ENCODE results near the gene CSKMT. TPM values are rescaled to one million over a fixed set of nuclear protein-coding genes. Genes with fewer than 3 reads are reported as not detected.
A peak's percentile ranks its signal among the peaks of the same experiment; 100 is the strongest.
"Not testable (repeated sequence)": the region's sequence is repeated elsewhere in the genome, so short reads cannot be mapped to it uniquely, and the experiment has no call there.

CSKMT gene
- polyA plus RNA-seq, 3 donors from 2014 or later: 2.1 to 4.4 TPM; not detected in 1

GRCh38 chr11:62666259-62666926, 1.3 kb downstream of the CSKMT start:
- Mint-ChIP-seq H3K4me1 (peaks cover 46 to 65% of the 10 kb centered on the region in 2 donors), H3K36me3 (peaks cover 3 to 9% (median 3%) of the 10 kb centered on the region in 3 donors), H3K4me3 (peak overlapping the region; percentile 62 to 95 (median 90)), H3K9me3 (no peaks in the 10 kb centered on the region), H3K27ac (peak overlapping the region in 4 of 6 donors; percentile 66 to 94 (median 90)), H3K27me3 (ENCODE audit: low read depth in 3 of 3) (peaks cover 10 to 15% (median 14%) of the 10 kb centered on the region in 3 donors)
- no peak for DNase-seq

DNA sequence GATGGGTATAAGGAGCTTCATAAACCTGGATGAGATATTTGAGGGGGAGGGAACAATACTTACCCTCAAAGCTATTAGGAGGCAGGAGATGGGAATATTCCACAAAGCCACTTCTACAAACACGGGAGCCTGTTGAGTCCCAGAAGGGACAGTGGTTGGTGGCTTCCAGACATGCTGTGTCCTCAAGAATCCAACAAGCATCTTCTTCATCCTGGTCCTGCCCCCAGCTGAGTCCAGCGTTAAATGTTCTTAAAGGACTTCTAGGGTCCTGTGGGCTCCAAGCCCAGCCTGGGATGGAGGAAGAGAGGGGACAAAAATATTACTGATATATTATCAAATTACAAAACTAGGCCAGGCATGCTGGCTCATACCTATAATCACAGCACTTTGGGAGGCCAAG, 2.3 kb downstream of the CSKMT start:
- Mint-ChIP-seq H3K27me3 (ENCODE audit: low read depth in 3 of 3) (peaks cover 11 to 23% (median 22%) of the 10 kb centered on the region in 3 donors), H3K9me3 (no peaks in the 10 kb centered on the region), H3K4me1 (peaks cover 55 to 74% of the 10 kb centered on the region in 2 donors), H3K36me3 (peaks cover 3 to 9% (median 3%) of the 10 kb centered on the region in 3 donors), H3K27ac (peak overlapping the region in 2 of 6 donors; percentile 40 to 55), H3K4me3 (peak overlapping the region in 2 of 5 donors; percentile 12 to 72)
- no peak for DNase-seq

DNA sequence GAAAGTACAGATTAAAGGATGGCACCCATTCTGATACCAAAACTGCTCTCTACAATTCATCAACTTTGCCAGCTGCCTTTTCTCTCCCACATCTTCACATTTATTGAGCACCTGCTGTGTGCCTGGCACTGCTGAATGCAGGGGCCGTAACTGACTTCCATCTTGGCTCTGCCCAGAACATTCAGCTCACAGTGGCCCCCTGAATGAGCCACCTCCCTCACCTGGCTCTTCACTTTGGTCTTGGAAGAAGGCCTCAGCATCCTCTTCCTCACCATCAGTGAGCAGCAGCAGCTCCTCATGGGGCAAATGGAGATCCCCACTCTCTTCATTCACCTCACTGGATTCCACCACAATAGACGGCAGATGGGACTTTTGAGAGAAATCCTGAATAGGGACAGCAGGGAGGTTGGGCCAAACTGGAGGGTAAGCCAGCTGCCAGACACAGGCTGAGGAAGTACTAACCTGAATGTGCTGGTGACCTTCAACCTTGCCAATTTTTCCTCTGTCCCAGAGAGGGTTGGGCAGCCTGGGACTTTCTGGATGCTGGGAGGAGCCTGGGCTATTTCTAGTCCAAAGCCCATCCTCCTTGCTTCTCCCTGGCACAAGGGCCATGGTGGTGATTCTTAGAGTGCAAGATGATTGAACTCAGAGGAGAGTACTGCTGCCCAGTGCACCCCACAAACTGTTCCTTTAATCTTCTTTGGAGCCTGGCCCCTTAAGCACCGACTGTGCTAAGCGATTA, 4.5 kb downstream of the CSKMT start:
- Mint-ChIP-seq H3K4me1 (peaks cover 52 to 58% of the 10 kb centered on the region in 2 donors), H3K27ac (peak overlapping the region in 5 of 6 donors; percentile 46 to 92 (median 76)), H3K27me3 (ENCODE audit: low read depth in 3 of 3) (peaks cover 9 to 23% (median 23%) of the 10 kb centered on the region in 3 donors), H3K36me3 (peaks cover under 1% of the 10 kb centered on the region in 3 donors), H3K9me3 (no peaks in the 10 kb centered on the region), H3K4me3 (peak overlapping the region; percentile 97 to 100 (median 100))
- DNase-seq: no peak

- Mint-ChIP-seq H3K27ac (peak overlapping the region; percentile 92 to 98 (median 96)), H3K36me3 (peaks cover 4 to 5% (median 4%) of the 10 kb centered on the region in 3 donors), H3K9me3 (no peaks in the 10 kb centered on the region), H3K4me3 (peak overlapping the region; percentile 97 to 100 (median 100)), H3K4me1 (peaks cover 45 to 51% of the 10 kb centered on the region in 2 donors), H3K27me3 (ENCODE audit: low read depth in 3 of 3) (peaks cover 3 to 15% (median 13%) of the 10 kb centered on the region in 3 donors)
- DNase-seq: no peak
Measured at GRCh38 chr11:62671236-62671607, 6.1 kb downstream of the CSKMT start.

DNA sequence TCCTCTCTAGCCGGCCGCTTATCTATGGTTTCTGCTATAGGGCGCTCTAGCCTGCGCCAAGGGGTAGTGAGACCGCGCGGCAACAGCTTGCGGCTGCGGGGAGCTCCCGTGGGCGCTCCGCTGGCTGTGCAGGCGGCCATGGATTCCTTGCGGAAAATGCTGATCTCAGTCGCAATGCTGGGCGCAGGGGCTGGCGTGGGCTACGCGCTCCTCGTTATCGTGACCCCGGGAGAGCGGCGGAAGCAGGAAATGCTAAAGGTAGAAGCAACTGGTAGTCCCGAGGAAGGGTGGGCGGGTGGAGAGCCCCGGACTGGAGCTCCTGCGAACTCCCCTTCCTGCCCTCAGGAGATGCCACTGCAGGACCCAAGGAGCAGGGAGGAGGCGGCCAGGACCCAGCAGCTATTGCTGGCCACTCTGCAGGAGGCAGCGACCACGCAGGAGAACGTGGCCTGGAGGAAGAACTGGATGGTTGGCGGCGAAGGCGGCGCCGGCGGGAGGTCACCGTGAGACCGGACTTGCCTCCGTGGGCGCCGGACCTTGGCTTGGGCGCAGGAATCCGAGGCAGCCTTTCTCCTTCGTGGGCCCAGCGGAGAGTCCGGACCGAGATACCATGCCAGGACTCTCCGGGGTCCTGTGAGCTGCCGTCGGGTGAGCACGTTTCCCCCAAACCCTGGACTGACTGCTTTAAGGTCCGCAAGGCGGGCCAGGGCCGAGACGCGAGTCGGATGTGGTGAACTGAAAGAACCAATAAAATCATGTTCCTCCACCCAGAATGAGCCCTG, 6.7 kb downstream of the CSKMT start, which contains the start of the genes LBHD1 and UQCC3:
LBHD1 (minus strand) TSS at position 660 of the 782 bp plus-strand sequence. CDS start 2,236 bp downstream, outside the sequence.
UQCC3 (plus strand) TSS at position 66 of the 782 bp plus-strand sequence; CDS start at position 139, 73 bp downstream.
- peak within 1 kb of the TSS; percentile 97 to 100 (median 100) for H3K4me3 Mint-ChIP-seq
- peaks cover 43 to 51% of the 10 kb centered on the region in 2 donors for H3K4me1 Mint-ChIP-seq
- H3K9me3 Mint-ChIP-seq: no peaks in the 10 kb centered on the region
- peak within 1 kb of the TSS; percentile 92 to 98 (median 96) for H3K27ac Mint-ChIP-seq
- H3K27me3 Mint-ChIP-seq (ENCODE audit: low read depth in 3 of 3): peaks cover 3 to 12% (median 11%) of the 10 kb centered on the region in 3 donors
- H3K36me3 Mint-ChIP-seq: peaks cover 4 to 7% (median 4%) of the 10 kb centered on the region in 3 donors
- DNase-seq: peak; percentile 70 to 86 (median 83)

- Mint-ChIP-seq H3K36me3 (peaks cover 8 to 13% (median 10%) of the 10 kb centered on the region in 3 donors), H3K4me3 (peak overlapping the region in 4 of 5 donors; percentile 27 to 100 (median 98)), H3K27ac (peak overlapping the region; percentile 26 to 98 (median 94)), H3K27me3 (ENCODE audit: low read depth in 3 of 3) (peaks cover 5 to 12% (median 11%) of the 10 kb centered on the region in 3 donors), H3K9me3 (no peaks in the 10 kb centered on the region), H3K4me1 (peaks cover 52 to 57% of the 10 kb centered on the region in 2 donors)
- DNase-seq: no peak
Measured at GRCh38 chr11:62673196-62673525, 8.0 kb downstream of the CSKMT start.

DNA sequence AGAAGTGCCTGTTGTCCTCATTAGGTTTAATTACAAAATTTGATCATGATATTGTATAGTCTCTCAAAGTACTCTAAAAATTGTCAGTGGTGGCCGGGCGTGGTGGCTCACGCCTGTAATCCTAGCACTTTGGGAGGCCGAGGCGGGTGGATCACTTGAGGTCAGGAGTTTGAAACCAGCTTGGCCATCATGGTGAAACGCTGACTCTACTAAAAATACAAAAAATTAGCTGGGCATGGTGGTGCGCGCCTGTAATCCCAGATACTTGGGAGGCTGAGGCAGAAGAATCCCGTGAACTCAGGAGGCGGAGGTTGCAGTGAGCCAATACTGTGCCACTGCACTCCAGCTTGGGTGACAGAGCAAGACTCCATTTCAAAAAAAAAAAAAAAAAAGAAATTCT, 10.3 kb downstream of the CSKMT start:
- peaks cover 14 to 20% (median 17%) of the 10 kb centered on the region in 3 donors for H3K27me3 Mint-ChIP-seq (ENCODE audit: low read depth in 3 of 3)
- peak overlapping the region in 1 of 6 donors; percentile 41 for H3K27ac Mint-ChIP-seq
- H3K9me3 Mint-ChIP-seq, H3K4me3 Mint-ChIP-seq, DNase-seq: not testable (repeated sequence)
- peaks cover 54 to 59% of the 10 kb centered on the region in 2 donors for H3K4me1 Mint-ChIP-seq
- H3K36me3 Mint-ChIP-seq: peaks cover 8 to 13% (median 10%) of the 10 kb centered on the region in 3 donors

- H3K36me3 Mint-ChIP-seq: peaks cover 8 to 13% (median 10%) of the 10 kb centered on the region in 3 donors
- DNase-seq: no peak
- peaks cover 12 to 14% (median 12%) of the 10 kb centered on the region in 3 donors for H3K27me3 Mint-ChIP-seq (ENCODE audit: low read depth in 3 of 3)
- peak overlapping the region in 4 of 5 donors; percentile 81 to 97 (median 94) for H3K4me3 Mint-ChIP-seq
- peaks cover 44 to 55% of the 10 kb centered on the region in 2 donors for H3K4me1 Mint-ChIP-seq
- H3K27ac Mint-ChIP-seq: peak overlapping the region in 5 of 6 donors; percentile 88 to 98 (median 94)
- no peaks in the 10 kb centered on the region for H3K9me3 Mint-ChIP-seq
Measured at GRCh38 chr11:62676698-62677097, 11.6 kb downstream of the CSKMT start.

DNA sequence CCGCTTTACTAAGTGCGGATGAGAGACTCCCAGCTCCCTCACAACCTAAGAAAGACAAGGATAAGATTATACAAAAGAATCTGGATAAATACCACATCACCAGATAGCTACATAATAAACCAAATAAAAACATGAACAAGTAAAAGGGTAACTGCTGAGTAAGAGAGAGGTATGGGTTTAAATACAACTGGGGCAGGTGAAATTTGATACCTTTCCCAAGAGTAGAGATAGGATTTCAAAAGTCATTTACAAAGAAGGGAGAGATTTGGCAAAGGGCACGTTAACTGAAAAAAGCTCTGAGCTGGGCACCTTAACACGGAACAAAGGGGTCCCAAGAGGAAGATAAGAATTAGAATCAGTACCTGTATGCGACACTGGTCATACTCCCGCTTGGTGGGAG, 12.0 kb downstream of the CSKMT start:
- Mint-ChIP-seq H3K36me3 (peaks cover 8 to 13% (median 10%) of the 10 kb centered on the region in 3 donors), H3K4me3 (peak overlapping the region; percentile 81 to 97 (median 94)), H3K27ac (peak overlapping the region; percentile 88 to 98 (median 94)), H3K4me1 (peaks cover 41 to 50% of the 10 kb centered on the region in 2 donors), H3K27me3 (ENCODE audit: low read depth in 3 of 3) (peaks cover 9 to 12% (median 12%) of the 10 kb centered on the region in 3 donors), H3K9me3 (no peaks in the 10 kb centered on the region)
- no peak for DNase-seq

DNA sequence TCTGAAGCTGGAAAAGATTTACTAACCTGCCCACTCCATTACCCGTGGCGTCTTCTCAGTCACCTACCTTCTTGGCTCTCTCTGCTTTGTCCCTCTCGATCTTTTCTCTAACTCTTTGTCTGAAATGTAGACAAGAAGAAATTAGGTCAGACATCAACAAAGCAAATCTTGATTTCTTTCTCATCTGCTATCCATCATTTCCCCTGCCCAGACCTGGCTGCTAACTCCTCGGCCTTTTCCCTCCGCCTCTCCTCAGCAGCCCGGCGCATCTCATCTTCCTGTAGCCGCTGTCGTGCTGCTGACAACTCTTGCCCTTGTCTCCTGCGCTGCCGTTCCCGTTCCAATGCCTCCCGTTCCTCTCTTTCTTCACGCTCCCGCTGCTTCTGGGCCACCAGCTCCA, 12.6 kb downstream of the CSKMT start:
- Mint-ChIP-seq H3K4me1 (peaks cover 36 to 46% of the 10 kb centered on the region in 2 donors), H3K36me3 (peaks cover 8 to 13% (median 10%) of the 10 kb centered on the region in 3 donors), H3K27me3 (ENCODE audit: low read depth in 3 of 3) (peaks cover 5 to 10% (median 9%) of the 10 kb centered on the region in 3 donors), H3K4me3 (peak overlapping the region; percentile 81 to 97 (median 94)), H3K9me3 (no peaks in the 10 kb centered on the region), H3K27ac (peak overlapping the region; percentile 88 to 98 (median 94))
- DNase-seq: no peak

DNA sequence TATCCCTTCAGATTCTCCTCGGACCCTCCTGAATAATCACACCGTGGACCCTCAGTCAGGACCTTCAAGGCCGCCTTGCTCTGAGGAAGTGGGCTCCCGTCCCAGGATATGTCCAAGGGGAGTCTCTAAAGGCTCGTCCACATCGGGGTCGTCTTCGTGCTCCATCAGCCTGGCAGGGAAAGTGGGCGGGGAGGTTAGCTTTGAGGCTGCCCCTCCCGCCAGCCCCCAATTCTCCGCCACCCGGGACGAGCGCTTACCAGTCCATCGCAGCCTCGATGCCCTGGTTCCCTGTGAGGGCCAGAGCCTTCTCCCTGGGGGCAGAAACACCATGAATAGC, 13.3 kb downstream of the CSKMT start:
- peaks cover 33 to 46% of the 10 kb centered on the region in 2 donors for H3K4me1 Mint-ChIP-seq
- H3K27ac Mint-ChIP-seq: peak overlapping the region; percentile 88 to 98 (median 94)
- H3K36me3 Mint-ChIP-seq: peaks cover 8 to 13% (median 10%) of the 10 kb centered on the region in 3 donors
- H3K4me3 Mint-ChIP-seq: peak overlapping the region; percentile 81 to 97 (median 94)
- H3K9me3 Mint-ChIP-seq: no peaks in the 10 kb centered on the region
- no peak for DNase-seq
- peaks cover 5 to 10% (median 9%) of the 10 kb centered on the region in 3 donors for H3K27me3 Mint-ChIP-seq (ENCODE audit: low read depth in 3 of 3)

DNA sequence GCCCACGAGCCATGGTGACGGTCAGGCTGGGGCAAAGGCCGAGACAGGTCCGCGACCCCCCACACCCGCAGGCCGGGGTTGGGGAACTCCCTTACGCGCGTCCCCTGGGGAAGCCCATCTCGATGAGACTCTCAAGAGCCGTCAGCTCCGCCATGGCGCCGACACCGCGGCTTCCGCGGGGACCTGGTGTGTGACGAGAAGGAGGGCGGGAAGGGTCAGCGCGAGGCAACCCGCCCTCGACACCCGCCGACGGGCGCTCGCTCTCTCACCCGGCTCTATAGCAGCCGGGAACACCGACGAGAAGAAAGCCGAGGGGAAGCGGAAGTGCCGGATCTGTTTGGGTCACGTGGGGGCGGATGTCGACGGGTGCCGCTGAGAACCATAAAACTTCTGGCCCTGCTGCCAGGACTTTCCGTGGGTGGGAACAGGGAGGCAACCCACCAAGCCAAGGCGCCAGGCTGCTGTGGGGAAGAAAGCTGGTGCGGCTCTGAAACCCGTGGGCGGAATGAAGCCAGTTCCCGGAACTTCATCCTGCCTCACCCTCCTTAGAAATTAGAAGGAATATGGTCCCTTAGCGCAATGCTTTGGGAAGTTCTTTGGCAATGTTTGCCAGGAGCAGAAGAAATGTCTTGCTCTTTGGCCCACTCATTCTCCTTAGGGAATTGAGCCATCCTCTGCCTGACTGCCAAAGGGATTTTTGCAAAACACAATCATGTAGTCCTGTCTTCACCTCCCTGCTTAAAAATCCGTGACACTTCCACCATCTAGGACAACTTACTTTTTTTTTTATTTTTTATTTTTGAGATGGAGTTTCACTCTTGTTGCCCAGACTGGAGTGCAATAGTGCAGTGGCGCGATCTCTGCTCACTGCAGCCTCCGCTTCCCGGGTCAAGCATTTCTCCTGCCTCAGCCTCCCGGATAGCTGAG, 13.9 kb downstream of the CSKMT start, which contains the start of gene UBXN1:
UBXN1 (minus strand) TSS at position 304 of the 927 bp plus-strand sequence; CDS start at position 154, 150 bp downstream.
- no peaks in the 10 kb centered on the region for H3K9me3 Mint-ChIP-seq
- peak within 1 kb of the TSS; percentile 88 to 98 (median 94) for H3K27ac Mint-ChIP-seq
- peaks cover 5 to 10% (median 9%) of the 10 kb centered on the region in 3 donors for H3K27me3 Mint-ChIP-seq (ENCODE audit: low read depth in 3 of 3)
- peak within 1 kb of the TSS; percentile 81 to 97 (median 94) for H3K4me3 Mint-ChIP-seq
- H3K4me1 Mint-ChIP-seq: peaks cover 32 to 46% of the 10 kb centered on the region in 2 donors
- peaks cover 8 to 13% (median 10%) of the 10 kb centered on the region in 3 donors for H3K36me3 Mint-ChIP-seq
- DNase-seq: peak; percentile 84 to 87 (median 87)
